ENCODE results near the gene DOCK2.
"Not testable (repeated sequence)": the region's sequence is repeated elsewhere in the genome, so short reads cannot be mapped to it uniquely, and the experiment has no call there.

DNA sequence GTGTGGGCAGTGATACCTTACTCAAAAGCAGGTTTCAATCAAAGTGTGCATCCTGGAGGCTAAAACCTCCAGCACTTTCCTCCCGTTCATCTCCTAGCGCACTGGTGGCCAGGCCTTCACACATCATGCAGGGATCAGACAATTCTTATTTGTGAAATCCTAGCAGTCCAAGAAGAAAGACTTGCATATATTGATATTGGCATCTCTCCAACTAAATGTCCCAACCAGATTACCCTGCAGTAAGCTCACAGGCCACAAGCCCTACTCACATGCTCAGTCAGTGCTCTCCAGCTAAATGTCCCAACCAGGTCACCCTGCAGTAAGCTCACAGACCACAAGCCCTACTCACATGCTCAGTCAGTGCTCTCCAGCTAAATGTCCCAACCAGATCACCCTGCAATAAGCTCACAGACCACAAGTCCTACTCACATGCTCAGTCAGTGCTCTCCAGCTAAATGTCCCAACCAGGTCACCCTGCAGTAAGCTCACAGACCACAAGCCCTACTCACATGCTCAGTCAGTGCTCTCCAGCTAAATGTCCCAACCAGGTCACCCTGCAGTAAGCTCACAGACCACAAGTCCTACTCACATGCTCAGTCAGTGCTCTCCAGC is 196.7 kb downstream of the DOCK2 start:
- TF ChIP-seq, protein P1, sequence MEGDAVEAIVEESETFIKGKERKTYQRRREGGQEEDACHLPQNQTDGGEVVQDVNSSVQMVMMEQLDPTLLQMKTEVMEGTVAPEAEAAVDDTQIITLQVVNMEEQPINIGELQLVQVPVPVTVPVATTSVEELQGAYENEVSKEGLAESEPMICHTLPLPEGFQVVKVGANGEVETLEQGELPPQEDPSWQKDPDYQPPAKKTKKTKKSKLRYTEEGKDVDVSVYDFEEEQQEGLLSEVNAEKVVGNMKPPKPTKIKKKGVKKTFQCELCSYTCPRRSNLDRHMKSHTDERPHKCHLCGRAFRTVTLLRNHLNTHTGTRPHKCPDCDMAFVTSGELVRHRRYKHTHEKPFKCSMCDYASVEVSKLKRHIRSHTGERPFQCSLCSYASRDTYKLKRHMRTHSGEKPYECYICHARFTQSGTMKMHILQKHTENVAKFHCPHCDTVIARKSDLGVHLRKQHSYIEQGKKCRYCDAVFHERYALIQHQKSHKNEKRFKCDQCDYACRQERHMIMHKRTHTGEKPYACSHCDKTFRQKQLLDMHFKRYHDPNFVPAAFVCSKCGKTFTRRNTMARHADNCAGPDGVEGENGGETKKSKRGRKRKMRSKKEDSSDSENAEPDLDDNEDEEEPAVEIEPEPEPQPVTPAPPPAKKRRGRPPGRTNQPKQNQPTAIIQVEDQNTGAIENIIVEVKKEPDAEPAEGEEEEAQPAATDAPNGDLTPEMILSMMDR (IDR thresholded peaks at IDR 0.05 in 4 of 5, conservative IDR thresholded peaks at IDR 0.05 in 1 of 5), result not testable (repeated sequence)
- TF ChIP-seq POLR2A (IDR thresholded peaks at IDR 0.05), result not testable (repeated sequence)
